ENCODE results near the gene TAF11L9.
"Not testable (repeated sequence)": the region's sequence is repeated elsewhere in the genome, so short reads cannot be mapped to it uniquely, and the experiment has no call there.

Gene TAF11L9

DNA sequence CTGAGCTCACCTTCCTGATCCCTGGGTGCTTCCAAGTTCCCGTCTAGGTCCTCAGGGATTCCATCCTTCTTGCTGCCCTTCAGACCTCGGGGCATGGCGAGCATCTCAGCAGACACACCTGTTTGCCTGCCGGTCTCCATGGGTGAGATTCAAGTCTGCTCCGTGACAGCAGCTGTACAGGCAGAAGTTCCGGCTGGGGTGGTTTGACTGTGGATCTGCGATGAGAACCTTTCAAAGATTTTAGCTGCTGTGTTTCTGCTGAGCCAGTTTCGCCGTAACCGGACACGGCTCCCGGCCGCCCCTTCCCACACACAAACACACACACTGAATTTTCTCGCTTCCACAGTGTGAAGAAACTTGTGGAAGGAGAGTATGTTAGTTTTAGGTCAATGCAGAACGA is at the start of gene TAF11L9:
Gene TAF11L9 (minus strand): TSS at position 140 of the 400 bp plus-strand sequence.
- not testable (repeated sequence) for DNase-seq (ENCODE audit: low spot score)

DNA sequence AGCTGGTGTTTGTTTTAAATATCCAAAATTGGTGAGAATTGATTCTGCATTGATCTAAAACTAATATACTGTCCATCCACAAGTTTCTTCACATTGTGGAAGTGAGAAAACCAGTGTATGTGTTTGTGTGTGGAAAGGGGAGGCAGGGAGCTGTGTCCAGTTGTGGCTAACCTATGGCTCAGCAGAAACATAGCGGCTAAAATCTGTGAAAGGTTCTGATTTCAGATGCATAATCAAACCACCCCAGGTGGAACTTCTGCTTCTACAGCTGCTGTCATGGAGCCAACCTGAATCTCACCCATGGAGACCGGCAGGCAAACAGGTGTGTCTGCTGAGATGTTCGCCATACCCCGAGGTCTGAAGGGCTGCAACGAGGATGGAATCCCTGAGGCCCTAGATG is 40.0 kb upstream of the TAF11L9 start, which contains the start of gene TAF11L14:
Gene TAF11L14 (plus strand): TSS at position 301 of the 400 bp plus-strand sequence.
- DNase-seq (ENCODE audit: low spot score): no peak

DNA sequence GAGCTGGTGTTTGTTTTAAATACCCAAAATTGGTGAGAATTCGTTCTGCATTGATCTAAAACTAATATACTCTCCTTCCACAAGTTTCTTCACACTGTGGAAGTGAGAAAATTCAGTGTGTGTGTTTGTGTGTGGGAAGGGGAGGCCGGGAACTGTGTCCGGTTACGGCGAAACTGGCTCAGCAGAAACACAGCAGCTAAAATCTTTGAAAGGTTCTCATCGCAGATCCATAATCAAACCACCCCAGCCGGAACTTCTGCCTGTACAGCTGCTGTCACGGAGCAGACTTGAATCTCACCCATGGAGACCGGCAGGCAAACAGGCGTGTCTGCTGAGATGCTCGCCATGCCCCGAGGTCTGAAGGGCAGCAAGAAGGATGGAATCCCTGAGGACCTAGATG is 37.6 kb upstream of the TAF11L9 start, which contains the start of gene TAF11L13:
Gene TAF11L13 (plus strand): TSS at position 301 of the 400 bp plus-strand sequence.
- DNase-seq (ENCODE audit: low spot score): not testable (repeated sequence)

DNA sequence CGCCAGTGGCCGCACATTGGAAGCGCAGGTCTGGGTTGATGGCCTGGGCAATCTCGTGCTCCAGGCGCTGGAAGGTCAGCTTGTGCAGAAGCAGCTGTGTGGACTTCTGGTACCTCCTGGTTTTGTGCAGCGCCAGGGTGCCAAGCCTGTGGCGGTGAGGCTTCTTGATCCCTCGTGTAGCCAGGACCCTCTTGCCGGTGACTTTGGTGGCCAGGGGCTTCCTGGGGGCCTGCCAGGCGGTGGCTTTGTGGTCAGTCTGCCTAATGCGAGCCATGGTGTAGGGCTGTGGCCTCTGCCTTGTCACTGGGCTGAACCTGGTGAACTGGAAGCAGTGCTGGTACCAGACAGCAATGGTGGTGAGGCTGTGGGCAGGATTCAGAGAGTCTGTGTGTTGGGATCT is 31.5 kb upstream of the TAF11L9 start:
- DNase-seq (ENCODE audit: low spot score): no peak

DNA sequence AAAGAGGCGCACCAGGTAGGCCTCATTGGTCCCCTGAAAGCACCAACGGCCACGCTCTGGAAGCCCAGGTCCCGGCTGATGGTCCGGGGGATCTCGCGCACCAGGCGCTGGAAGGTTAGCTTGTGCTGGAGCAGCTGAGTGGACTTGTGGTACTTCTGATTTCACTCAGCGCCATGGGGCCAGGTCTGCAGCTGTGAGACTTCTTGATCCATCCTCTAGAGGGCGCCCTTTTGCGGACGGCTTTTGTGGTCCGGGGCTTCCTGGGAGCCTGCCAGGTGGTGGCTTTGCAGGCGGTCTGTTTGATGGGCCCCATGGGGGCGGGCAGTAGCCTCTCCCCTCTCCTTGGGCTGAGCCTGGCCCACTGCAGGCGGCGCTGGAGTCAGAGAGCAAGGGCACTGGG is 26.4 kb upstream of the TAF11L9 start:
- no peak for DNase-seq (ENCODE audit: low spot score)

DNA sequence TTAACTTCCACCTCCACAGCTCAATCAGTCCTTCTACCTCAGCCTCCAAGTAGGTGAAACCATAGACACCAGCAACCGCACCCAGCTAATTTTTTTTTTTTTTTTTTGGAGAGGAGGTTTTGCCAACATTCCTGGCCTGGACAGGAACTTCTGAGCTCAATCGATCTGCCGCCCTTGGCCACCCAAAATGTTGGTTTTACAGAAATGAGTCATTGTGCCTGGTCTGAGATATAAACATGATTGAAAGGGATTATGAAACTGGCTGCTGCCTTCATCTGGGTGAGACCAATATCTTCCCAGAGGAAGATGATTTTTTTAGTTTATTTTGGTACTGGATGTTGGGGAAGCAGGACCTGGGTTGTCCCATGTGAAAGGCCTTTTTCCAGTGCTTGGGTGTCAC is 25.2 kb upstream of the TAF11L9 start:
- no peak for DNase-seq (ENCODE audit: low spot score)

DNA sequence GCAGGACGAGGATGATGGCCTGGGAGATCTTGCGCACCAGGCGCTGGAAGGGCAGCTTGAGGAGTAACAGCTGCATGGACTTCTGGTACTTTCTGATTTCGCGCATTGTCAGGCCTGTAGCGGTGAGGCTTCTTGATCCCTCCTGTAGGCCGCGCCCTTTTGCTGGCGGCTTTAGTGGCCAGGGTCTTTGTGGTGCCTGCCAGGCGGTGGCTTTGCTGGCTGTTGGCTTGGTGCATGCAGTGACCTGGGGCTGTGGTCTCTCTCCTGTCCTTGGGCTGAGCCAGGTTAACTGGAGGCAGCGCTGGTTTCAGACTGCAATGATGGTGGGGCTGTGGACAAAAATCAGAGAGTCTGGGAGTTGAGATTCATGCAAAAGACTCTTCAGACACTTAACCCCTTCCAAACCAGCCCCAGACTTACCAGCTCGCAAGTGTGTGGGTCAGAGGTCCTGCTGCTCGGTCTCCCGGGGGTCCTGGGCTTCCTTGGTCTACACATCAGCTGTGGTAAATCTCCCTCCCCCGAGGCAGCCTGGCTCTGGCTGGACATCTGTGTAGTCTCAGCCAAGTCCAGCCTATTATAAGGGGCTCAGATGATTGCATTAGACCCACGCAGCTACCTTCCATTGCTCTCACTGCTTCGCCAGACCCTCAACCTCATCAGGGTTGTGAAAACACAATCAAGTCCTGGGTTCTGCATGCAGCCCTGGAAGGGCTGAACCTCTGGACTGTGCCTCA is 20.8 kb upstream of the TAF11L9 start:
- DNase-seq (ENCODE audit: low spot score): no peak

DNA sequence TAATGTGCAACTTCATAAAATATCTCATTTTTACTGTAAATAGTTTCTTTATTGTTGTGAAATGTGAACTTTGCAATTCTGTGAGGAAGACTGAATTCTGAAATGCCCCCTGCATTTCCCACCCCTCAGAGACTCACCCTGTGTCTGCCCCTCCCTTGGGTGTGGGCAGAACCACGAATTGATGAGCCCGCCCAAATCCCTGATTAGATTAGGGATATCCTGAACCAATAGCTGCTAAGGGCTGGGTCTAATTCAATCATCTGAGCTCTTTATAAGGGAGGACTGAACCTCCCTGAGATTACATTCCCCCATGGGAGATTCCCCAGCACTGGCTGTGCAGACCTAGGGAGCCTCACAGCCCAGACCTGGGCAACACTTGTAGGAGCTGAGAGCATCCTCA is 15.9 kb upstream of the TAF11L9 start, which contains the start of gene TAF11L12:
Gene TAF11L12 (plus strand): TSS at position 301 of the 400 bp plus-strand sequence.
- DNase-seq (ENCODE audit: low spot score): not testable (repeated sequence)

DNA sequence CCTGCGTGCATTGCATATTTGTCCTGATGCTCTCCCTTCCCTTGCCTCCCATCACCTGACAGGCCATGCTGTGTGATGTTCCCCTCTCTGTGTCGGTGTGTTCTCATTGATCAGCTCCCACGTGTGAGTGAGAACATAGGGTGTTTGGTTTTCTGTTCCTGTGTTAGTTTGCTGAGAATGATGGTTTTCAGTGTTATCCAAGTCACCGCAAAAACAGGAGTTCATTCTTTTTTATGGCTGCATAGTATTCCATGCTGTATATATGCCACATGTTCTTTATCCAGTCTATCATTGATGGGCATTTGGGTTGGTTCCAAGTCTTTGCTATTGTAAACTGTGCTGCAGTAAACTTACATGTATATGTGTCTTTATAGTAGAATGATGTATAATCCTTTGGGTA is 13.3 kb upstream of the TAF11L9 start:
- not testable (repeated sequence) for DNase-seq (ENCODE audit: low spot score)

DNA sequence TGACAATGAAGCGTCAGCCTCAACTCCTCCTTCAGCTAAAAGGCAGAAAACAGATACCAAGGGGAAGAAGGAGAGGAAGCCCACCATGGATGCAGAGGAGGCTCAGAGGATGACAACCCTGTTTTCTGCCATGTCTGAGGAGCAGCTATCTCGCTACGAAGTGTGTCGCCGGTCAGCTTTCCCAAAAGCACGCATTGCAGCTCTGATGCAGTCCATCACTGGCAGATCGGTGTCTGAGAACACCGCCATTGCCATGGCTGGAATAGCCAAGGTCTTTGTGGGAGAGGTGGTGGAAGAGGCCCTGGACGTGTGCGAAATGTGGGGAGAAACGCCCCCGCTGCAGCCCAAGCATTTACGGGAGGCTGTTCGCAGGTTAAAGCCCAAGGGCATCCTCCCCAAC is 10.8 kb upstream of the TAF11L9 start:
- DNase-seq (ENCODE audit: low spot score): no peak

DNA sequence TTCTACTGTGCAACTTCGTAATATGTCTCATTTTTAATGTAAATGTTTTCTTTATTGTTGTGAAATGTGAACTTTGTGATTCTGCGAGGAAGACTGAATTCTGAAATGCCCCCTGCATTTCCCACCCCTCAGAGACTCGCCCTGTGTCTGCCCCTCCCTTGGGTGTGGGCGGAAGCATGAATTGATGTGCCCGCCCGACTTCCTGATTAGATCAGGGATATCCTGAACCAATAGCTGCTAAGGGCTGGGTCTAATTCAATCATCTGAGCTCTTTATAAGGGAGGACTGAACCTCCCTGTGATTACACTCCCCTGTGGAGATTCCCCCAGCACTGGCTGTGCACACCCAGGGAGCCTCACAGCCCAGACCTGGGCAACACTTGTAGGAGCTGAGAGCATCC is 9.7 kb upstream of the TAF11L9 start, which contains the start of gene TAF11L11:
Gene TAF11L11 (plus strand): TSS at position 304 of the 400 bp plus-strand sequence.
- DNase-seq (ENCODE audit: low spot score): not testable (repeated sequence)

DNA sequence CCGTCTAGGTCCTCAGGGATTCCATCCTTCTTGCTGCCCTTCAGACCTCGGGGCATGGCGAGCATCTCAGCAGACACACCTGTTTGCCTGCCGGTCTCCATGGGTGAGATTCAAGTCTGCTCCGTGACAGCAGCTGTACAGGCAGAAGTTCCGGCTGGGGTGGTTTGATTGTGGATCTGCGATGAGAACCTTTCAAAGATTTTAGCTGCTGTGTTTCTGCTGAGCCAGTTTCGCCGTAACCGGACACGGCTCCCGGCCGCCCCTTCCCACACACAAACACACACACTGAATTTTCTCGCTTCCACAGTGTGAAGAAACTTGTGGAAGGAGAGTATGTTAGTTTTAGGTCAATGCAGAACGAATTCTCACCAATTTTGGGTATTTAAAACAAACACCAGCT is 3.5 kb upstream of the TAF11L9 start, which contains the start of gene TAF11L10:
Gene TAF11L10 (minus strand): TSS at position 101 of the 400 bp plus-strand sequence.
- not testable (repeated sequence) for DNase-seq (ENCODE audit: low spot score)

DNA sequence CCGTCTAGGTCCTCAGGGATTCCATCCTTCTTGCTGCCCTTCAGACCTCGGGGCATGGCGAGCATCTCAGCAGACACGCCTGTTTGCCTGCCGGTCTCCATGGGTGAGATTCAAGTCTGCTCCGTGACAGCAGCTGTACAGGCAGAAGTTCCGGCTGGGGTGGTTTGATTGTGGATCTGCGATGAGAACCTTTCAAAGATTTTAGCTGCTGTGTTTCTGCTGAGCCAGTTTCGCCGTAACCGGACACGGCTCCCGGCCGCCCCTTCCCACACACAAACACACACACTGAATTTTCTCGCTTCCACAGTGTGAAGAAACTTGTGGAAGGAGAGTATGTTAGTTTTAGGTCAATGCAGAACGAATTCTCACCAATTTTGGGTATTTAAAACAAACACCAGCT is 3.3 kb downstream of the TAF11L9 start, which contains the start of gene TAF11L8:
Gene TAF11L8 (minus strand): TSS at position 101 of the 400 bp plus-strand sequence.
- not testable (repeated sequence) for DNase-seq (ENCODE audit: low spot score)

DNA sequence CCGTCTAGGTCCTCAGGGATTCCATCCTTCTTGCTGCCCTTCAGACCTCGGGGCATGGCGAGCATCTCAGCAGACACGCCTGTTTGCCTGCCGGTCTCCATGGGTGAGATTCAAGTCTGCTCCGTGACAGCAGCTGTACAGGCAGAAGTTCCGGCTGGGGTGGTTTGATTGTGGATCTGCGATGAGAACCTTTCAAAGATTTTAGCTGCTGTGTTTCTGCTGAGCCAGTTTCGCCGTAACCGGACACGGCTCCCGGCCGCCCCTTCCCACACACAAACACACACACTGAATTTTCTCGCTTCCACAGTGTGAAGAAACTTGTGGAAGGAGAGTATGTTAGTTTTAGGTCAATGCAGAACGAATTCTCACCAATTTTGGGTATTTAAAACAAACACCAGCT is 8.5 kb downstream of the TAF11L9 start, which contains the start of gene TAF11L7:
Gene TAF11L7 (minus strand): TSS at position 101 of the 400 bp plus-strand sequence.
- DNase-seq (ENCODE audit: low spot score): not testable (repeated sequence)
